RWPE1 (cell line): ENCODE data around the gene LRRC30.

Experiments used
- CTCF ChIA-PET: fragments of 350-600 bp; sonication (Branson Sonifier 250); formaldehyde crosslinking; extraction: SDS; loops from one replicate; lab custom pipeline; 2021; lab: Yijun Ruan, JAX
- POLR2A ChIA-PET: fragments of 400-600 bp; formaldehyde crosslinking; extraction: SDS; loops from one replicate; lab custom pipeline; 2020; ENCODE audit warnings: antibody characterized with exemption; ENCODE audit not compliant: low non-redundant PET; lab: Yijun Ruan, JAX
- DNase-seq: peaks from one replicate; pipeline ENCODE4 v3.0.0; 2012; ENCODE audit warnings: low spot score
- H3K27ac ChIP-seq: fragments of 450-650 bp; 2 replicates; pipeline ENCODE4 v1.5.1; 2017
- CTCF ChIP-seq: fragments of 450-650 bp; conservative IDR thresholded peaks from 2 replicates; pipeline ENCODE4 v1.5.1; 2017; ENCODE audit warnings: low read depth, mild to moderate bottlenecking

Gene LRRC30

DNA sequence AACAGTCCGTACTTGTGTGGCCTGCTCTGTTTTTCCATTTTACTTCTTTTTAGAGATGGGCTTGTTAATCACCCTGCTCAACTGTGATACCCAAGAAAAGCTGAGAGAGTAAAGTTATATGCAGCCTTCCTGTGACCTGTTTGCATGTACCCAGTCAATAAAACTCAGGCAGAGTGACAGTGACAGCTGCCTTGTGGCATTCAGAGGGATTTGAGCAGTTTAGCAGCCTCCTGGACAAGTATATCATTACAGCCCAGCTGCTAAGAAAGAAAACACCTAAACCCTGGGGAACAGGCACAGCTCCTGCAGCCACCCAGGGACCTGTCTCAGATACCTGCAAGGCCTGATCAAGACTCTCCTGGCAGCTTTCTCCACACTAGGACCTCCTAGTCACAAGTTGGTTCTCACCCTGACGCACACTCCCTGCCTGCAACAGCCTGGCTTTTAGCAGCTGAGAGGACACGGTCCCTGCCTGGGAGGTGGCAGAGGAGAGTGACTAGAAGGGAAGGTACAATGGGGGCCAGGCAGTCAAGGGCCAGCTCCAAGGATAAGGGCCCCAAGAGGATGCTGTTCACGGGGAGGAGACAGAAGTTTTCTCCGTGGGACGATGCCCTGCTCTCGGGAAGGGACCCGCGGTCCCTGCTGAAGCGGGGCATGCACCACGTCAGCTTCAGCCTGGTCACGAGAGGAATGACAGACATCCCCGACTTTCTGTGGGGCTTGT, at the start of gene LRRC30:
Gene LRRC30 (plus strand): TSS at position 464 of the 724 bp plus-strand sequence. CDS start 50 bp downstream, at position 514.
- POLR2A ChIA-PET = no interaction called here
- CTCF ChIA-PET = interaction anchor here (0.6 to 0.9 kb wide), 2 partner anchors 9 to 493 kb away, joined by 3 read pairs; no protein-coding TSS in a partner anchor
- no peak for TF ChIP-seq CTCF
- DNase-seq = no peak
- no peak within 1 kb of the TSS for H3K27ac ChIP-seq

DNA sequence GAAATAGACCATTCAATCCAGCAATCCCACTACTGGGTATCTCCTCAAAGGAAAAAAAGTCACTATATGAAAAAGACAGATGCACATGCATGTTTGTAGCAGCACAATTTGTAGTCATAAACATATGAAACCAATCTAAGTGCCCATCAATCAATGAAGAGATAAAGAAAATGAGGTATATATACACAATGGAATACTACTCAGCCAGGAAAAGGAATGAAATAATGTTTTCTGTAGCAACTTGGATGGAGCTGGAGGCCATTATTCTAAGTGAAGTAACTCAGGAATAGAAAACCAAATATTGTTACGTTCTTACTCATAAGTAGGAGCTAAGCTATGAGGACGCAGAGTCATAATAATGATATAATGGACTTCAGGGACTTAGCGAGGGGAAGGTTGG, 45.2 kb upstream of the LRRC30 start:
- CTCF ChIA-PET = no interaction called here
- no peak for TF ChIP-seq CTCF
- POLR2A ChIA-PET = no interaction called here
- no peak overlapping the region for H3K27ac ChIP-seq
- DNase-seq = no peak

GRCh38 chr18:7190547-7191156, 40.2 kb upstream of the LRRC30 start:
- no peak for DNase-seq
- POLR2A ChIA-PET = no interaction called here

DNA sequence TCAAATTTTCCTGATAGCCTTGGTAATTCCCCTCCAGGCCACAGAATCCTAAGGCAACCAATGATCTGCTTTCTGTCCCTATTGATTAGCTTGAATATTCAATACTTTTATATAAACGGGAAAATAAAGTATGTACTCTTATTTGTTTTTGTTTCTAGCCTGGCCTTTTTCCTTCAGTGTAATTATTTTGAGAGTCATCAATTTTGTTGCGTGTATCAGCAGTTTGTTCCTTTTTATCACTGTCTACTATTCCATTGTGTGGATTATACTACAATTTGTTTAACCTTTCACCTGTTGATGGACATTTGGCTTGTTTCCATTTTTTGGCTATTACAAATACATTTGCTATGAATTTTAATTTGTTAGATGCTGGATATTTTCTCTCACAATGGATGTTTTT, 39.2 kb upstream of the LRRC30 start:
- ChIA-PET CTCF (no interaction called here), POLR2A (no interaction called here)
- no peak for DNase-seq
- no peak overlapping the region for H3K27ac ChIP-seq
- TF ChIP-seq CTCF = no peak

More at GRCh38 chr18:7190547-7191156, 40.2 kb upstream of the LRRC30 start:
- no peak for TF ChIP-seq CTCF
- no peak overlapping the region for H3K27ac ChIP-seq
- CTCF ChIA-PET = no interaction called here

DNA sequence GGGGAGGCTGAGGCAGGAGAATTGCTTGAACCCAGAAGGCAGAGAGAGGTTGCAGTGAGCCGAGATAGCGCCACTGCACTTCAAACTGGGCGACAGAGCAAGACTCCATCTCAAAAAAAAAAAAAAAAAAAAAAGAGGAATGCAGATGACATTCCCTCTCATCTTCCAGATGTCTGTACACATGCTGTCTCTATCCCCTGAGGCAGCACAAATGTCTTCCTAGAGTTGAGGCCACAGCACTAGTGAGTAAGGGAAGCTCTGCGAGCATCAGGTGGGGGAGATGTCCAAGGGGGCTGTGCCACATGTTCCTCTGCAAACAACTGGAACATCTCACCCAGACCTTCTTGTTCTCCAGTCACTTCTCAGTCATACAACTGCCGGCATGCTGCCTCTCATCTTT, 35.6 kb upstream of the LRRC30 start:
- CTCF ChIA-PET = no interaction called here
- no peak for DNase-seq
- no peak for TF ChIP-seq CTCF
- POLR2A ChIA-PET = no interaction called here
- no peak overlapping the region for H3K27ac ChIP-seq

GRCh38 chr18:7196421-7196820, 34.5 kb upstream of the LRRC30 start:
- POLR2A ChIA-PET = no interaction called here
- no peak overlapping the region for H3K27ac ChIP-seq
- no peak for TF ChIP-seq CTCF
- DNase-seq = no peak
- CTCF ChIA-PET = interaction anchor here (0.6 kb wide), 1 partner anchor 38 kb away, joined by 4 read pairs; no protein-coding TSS in a partner anchor
